Stimulated activated CD4-positive, alpha-beta T cell treated with anti-CD3 and anti-CD28 coated beads, TNF-alpha, amount 100 ng/mL, for 48 hours (primary cell): Measurements from ENCODE around the gene LCN12.

ENCODE experiments used
- DNase-seq, 3 donors: peaks; one replicate each; pipeline ENCODE4 v3.0.0-alpha.2; 2020; ENCODE audit warnings: low read depth in 3 of 3

LCN12 gene

GRCh38 chr9:136958898-136959850 lies 7.1 kb downstream of the LCN12 start:
- no peak for DNase-seq

- no peak for DNase-seq
These were observed 8.3 kb downstream of the LCN12 start for GRCh38 chr9:136960212-136960937.

GRCh38 chr9:136960938-136961275 lies 8.8 kb downstream of the LCN12 start:
- DNase-seq, result no peak

GRCh38 chr9:136961279-136962065 lies 9.4 kb downstream of the LCN12 start:
- no peak for DNase-seq

- DNase-seq, result no peak
These were observed 10.1 kb downstream of the LCN12 start for GRCh38 chr9:136962163-136962562.

- DNase-seq, result no peak
These were observed 10.7 kb downstream of the LCN12 start for GRCh38 chr9:136962701-136963248.

GRCh38 chr9:136963341-136963740 lies 11.3 kb downstream of the LCN12 start:
- no peak for DNase-seq

- no peak for DNase-seq
These were observed 11.7 kb downstream of the LCN12 start for GRCh38 chr9:136963751-136964150.

- DNase-seq, result no peak
These were observed 12.2 kb downstream of the LCN12 start for GRCh38 chr9:136964171-136964689.

- DNase-seq, result no peak
These were observed 12.9 kb downstream of the LCN12 start for GRCh38 chr9:136964833-136965422.

GRCh38 chr9:136965771-136966484 lies 13.9 kb downstream of the LCN12 start:
- no peak for DNase-seq

GRCh38 chr9:136968333-136969127 lies 16.5 kb downstream of the LCN12 start:
- DNase-seq, result no peak

GRCh38 chr9:136969150-136969549 lies 17.1 kb downstream of the LCN12 start:
- DNase-seq, result no peak

GRCh38 chr9:136969774-136970173 lies 17.7 kb downstream of the LCN12 start:
- DNase-seq, result no peak

GRCh38 chr9:136970361-136970760 lies 18.3 kb downstream of the LCN12 start:
- DNase-seq, result no peak

- DNase-seq, result no peak
These were observed 19.7 kb downstream of the LCN12 start for GRCh38 chr9:136971746-136972145.

GRCh38 chr9:136972335-136972734 lies 20.3 kb downstream of the LCN12 start:
- no peak for DNase-seq

- no peak for DNase-seq
These were observed 20.7 kb downstream of the LCN12 start for GRCh38 chr9:136972743-136973142.
